ENCODE results near the gene ROPN1L.

The ROPN1L gene

DNA sequence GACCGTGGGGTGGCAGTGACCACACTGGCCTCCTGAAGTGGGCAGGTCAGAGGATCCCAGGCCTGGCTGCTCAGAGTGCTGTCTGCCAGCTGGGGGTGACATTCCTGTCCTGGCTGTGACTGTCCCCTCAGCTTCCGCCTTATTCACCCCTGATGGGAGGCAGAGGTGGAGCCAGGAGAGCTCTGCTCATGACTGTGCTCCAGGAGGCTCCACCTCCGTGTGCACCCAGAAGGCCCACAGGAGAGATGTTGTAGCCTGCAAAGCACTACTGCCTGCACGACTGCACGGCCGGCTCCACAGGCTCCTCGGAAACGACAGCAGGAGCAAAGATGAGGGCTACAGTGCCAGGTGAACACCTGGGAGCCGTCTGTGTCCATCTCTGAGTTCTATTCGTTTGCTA is 60.9 kb downstream of the ROPN1L start:
- no peak for TF ChIP-seq CTCF (IDR thresholded peaks at IDR 0.05)

DNA sequence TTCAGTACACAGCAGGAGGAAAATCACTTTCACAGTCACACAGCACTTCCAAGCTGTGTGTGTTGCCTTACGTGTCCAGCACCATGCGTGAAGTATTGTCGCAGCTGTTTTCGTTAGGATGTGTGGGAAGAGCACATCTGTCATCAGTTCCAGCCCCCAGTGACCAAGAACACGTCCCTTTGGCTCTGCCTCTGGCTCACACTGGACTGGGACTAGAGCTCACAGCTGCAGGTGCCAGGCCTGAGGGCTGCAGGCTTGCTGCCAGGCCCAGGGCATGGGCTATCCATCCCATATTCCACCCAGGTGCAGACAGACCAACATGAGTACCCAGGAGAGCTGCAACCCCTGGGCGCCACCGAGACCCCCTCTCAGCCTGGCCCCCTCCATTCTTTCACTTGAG is 61.6 kb downstream of the ROPN1L start:
- no peak for TF ChIP-seq CTCF (IDR thresholded peaks at IDR 0.05)

DNA sequence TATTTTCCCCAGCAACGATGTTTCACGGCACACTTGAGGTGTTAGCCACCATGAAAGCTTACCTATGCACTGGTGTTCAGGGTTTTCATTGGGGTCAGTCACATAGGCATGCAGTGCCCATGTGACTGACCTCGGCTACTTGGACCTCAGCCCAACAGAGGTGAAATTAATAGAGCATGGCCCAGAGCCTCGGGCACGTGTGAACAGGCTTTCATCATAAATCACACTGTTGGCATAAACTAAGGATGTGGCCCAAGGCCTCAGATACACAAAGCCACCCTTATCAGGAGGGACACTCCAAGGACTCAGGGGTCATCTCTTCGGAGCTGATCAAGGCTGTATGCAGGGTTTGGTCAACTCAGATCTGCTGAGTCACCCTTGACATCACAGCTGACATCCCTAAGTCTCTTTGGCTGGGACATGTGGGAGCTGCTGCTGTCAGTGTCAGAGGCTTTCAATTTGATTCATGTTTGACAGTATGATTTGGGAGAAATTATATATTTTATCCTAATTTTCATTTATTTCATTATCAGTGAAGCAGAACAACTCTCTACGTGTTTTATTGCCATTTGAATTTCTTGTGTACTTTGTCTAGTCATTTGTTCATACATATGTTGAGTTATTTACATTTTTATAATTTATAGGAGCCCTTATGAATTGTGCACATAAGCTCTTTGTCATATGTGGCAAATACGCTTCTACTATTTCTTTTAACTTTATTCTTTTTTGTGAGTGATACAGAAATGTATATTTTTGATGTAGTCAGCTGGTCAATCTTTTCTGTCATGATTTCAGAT is 62.5 kb downstream of the ROPN1L start:
- no peak for TF ChIP-seq CTCF (IDR thresholded peaks at IDR 0.05)

- TF ChIP-seq CTCF (IDR thresholded peaks at IDR 0.05), result no peak
Observed at GRCh38 chr5:10505517-10506095, 63.9 kb downstream of the ROPN1L start.

DNA sequence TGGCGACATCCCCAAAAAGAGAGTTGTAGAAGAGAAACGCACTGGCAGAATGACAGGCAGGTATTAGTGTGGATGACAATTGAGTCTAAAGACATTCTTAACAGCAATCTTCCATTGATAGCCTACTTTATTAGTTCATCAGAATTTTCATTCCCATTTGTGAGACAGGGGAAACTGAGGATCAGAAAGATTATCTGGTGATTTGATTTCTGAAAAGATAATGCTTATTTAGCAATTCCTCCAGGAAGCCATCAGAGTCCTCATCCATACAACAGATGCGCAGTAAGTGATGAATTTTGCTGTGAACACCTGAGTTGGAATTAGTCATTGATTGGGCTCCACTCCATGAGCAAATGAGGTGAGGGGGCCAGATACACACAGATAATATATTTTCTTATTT is 64.9 kb downstream of the ROPN1L start:
- no peak for TF ChIP-seq CTCF (IDR thresholded peaks at IDR 0.05)

DNA sequence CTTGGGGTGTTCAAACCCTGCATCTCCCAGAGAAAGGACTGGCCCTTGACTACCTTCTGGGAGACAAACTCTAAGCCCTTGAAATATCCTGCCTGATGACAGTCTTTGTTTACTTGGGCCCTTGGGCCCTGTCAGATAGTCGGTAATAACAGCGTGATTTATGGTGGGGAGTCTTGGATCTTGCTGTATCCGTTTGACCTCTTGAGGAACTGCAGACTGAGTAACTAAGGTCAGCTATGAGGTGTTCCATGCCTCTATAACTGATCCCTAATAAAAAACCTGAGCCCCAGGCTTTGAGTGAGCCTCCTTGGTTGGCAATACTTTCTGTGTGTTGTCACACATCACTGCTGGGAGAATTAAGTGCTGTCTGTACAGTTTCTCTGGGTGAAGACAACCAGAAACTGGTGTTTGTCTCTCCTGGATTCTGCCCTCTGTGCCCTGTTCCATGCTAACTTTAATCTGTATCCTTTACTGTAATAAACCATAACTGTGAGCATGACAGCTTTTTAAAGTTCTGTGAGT is 66.0 kb downstream of the ROPN1L start:
- TF ChIP-seq CTCF (IDR thresholded peaks at IDR 0.05), result no peak

GRCh38 chr5:10509575-10509974 is 67.9 kb downstream of the ROPN1L start:
- TF ChIP-seq CTCF (IDR thresholded peaks at IDR 0.05), result no peak

Data from LNCAP (cell line).